PC-9 (cell line): Measurements from ENCODE around the gene ZNF30.

Experiments
- EZH2 ChIP-seq: fragments of 200-600 bp; sonication (generic); IDR thresholded peaks from 2 replicates; pipeline ENCODE4 v1.8.0; 2017; ENCODE audit warnings: antibody characterized with exemption, low read depth
- TF ChIP-seq, protein P1 (sequence below): fragments of 200-600 bp; sonication (generic); conservative IDR thresholded peaks from 2 replicates; pipeline ENCODE4 v1.6.1; 2017; ENCODE audit warnings: mixed run types, antibody characterized with exemption, mild to moderate bottlenecking, moderate library complexity

DNA sequence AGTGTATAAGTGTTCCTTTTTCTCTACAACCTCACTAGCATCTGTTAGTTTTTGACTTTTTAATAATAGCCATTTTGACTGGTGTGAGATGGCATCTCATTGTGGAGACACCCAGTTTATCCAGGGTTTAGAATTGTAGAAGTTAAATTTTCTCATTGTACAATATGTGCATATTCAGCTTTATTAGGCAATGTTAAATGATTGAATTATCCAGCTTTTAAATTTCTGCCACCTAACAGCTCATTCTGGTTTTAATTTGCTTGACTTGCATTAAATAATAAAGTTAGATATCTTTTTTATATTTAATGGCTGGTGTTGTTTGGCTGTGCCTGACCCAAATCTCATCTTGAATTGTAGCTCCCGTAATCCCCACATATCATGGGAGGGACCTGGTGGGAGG lies 46.7 kb upstream of the ZNF30 start:
- TF ChIP-seq, protein P1, sequence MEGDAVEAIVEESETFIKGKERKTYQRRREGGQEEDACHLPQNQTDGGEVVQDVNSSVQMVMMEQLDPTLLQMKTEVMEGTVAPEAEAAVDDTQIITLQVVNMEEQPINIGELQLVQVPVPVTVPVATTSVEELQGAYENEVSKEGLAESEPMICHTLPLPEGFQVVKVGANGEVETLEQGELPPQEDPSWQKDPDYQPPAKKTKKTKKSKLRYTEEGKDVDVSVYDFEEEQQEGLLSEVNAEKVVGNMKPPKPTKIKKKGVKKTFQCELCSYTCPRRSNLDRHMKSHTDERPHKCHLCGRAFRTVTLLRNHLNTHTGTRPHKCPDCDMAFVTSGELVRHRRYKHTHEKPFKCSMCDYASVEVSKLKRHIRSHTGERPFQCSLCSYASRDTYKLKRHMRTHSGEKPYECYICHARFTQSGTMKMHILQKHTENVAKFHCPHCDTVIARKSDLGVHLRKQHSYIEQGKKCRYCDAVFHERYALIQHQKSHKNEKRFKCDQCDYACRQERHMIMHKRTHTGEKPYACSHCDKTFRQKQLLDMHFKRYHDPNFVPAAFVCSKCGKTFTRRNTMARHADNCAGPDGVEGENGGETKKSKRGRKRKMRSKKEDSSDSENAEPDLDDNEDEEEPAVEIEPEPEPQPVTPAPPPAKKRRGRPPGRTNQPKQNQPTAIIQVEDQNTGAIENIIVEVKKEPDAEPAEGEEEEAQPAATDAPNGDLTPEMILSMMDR: no peak
- TF ChIP-seq EZH2: no peak
